ENCODE data around the gene PRRG3. TPM values are rescaled to one million over a fixed set of nuclear protein-coding genes. Genes with fewer than 3 reads are reported as not detected.

PRRG3 gene
- total and polyA plus RNA-seq, 2 of the 4 experiments (the other 2 are of a cell fraction) = not detected

- Histone ChIP-seq H3K27ac (ENCODE audit: insufficient read depth, low read length) (no peak overlapping the region), H2AFZ (replicated peaks; ENCODE audit: low read length, poor library complexity) (no peak overlapping the region), H3K23ac (ENCODE audit: low read depth, low read length) (no peak overlapping the region), H3K56ac (ENCODE audit: extremely low read depth, insufficient read depth, low read length) (no peak overlapping the region), H3K18ac (ENCODE audit: low read depth, low read length) (no peak overlapping the region), H3K4ac (ENCODE audit: low read depth, low read length) (no peak overlapping the region), H4K20me1 (ENCODE audit: insufficient read depth, low read length) (no peaks in the 10 kb centered on the region), H2AK5ac (ENCODE audit: low read depth, low read length) (no peak overlapping the region), H4K8ac (ENCODE audit: low read depth in 2 of 2, low read length in 2 of 2) (no peak overlapping the region), H4K91ac (ENCODE audit: insufficient read depth, low read depth, low read length) (no peak overlapping the region), H3K9ac (ENCODE audit: low read depth, low read length) (no peak overlapping the region), H3K4me3 (ENCODE audit: insufficient read depth, low read depth, low read length) (no peak overlapping the region), H3K9me1 (ENCODE audit: insufficient read depth, low read length) (no peaks in the 10 kb centered on the region), H4K5ac (ENCODE audit: low read depth, low read length) (no peak overlapping the region), H3K4me1 (ENCODE audit: control insufficient read depth, insufficient read depth, low read length) (no peaks in the 10 kb centered on the region), H2BK5ac (ENCODE audit: low read depth, low read length, poor library complexity, severe bottlenecking) (no peak overlapping the region), H3K36me3 (ENCODE audit: control insufficient read depth, insufficient read depth, low read length) (no peaks in the 10 kb centered on the region), H3K27me3 (ENCODE audit: control insufficient read depth, insufficient read depth, low read length) (no peaks in the 10 kb centered on the region; the same call in 1 of the 2 replicates), H3K79me1 (ENCODE audit: low read depth in 1 of 2, low read length in 2 of 2) (no peaks in the 10 kb centered on the region), H2BK120ac (ENCODE audit: low read depth, low read length) (no peak overlapping the region), H3K9me3 (ENCODE audit: control insufficient read depth, insufficient read depth, low read length) (peaks cover 3% of the 10 kb centered on the region; the same call in 1 of the 2 replicates), H3K4me2 (ENCODE audit: low read depth, low read length) (no peak overlapping the region), H2AK9ac (replicated peaks; ENCODE audit: low read depth, low read length, poor library complexity) (no peak overlapping the region), H2BK20ac (ENCODE audit: low read depth, low read length) (no peak overlapping the region), H2BK15ac (ENCODE audit: low read depth, low read length) (no peak overlapping the region), H3K14ac (replicated peaks; ENCODE audit: low read depth, low read length) (no peak overlapping the region)
- no TSS peak for BruUV-seq (replicated peaks)
- WGBS, 2 experiments (ENCODE audit: extremely low coverage in 2 of 2, insufficient read length in 1 of 2) = 67% methylated on average over 5 of the region's 7 CpGs; no CpG with 5 or more reads in 1 of the 2 experiments
- ATAC-seq (ENCODE audit: low read depth) (no peak), DNase-seq (no peak)
- CTCF ChIA-PET = no interaction called here
- dilution Hi-C loops (cut with HindIII; ENCODE audit: low sequenced_read_pairs, unreplicated experiment) = no loop called here
- in situ Hi-C loops (cut with MboI; ENCODE audit: low sequenced_read_pairs) = no loop called here
- intact Hi-C loops (cut with micrococcal nuclease) = no loop called here
- TF ChIP-seq RFX5 (IDR thresholded peaks at IDR 0.05; ENCODE audit: low read depth, low read length) = no peak
- no peak for TF ChIP-seq BHLHE40 (IDR thresholded peaks at IDR 0.05; ENCODE audit: low read depth, low read length)
- TF ChIP-seq RAD21 (IDR thresholded peaks at IDR 0.05; ENCODE audit: low read length) = no peak
- TF ChIP-seq CTCF (conservative IDR thresholded peaks at IDR 0.05; ENCODE audit: low read depth, low read length) = no peak
- TF ChIP-seq RCOR1 (IDR thresholded peaks at IDR 0.05; ENCODE audit: insufficient replicate concordance, low read length) = no peak
- no peak for TF ChIP-seq FOS (IDR thresholded peaks at IDR 0.05; ENCODE audit: low read depth, low read length)
- TF ChIP-seq ELK1 (IDR thresholded peaks at IDR 0.05; ENCODE audit: borderline replicate concordance, low read depth, low read length) = no peak
- no peak for TF ChIP-seq CHD1 (IDR thresholded peaks at IDR 0.05; ENCODE audit: low read depth, low read length)
- no peak for TF ChIP-seq SMC3 (IDR thresholded peaks at IDR 0.05; ENCODE audit: low read depth, low read length)
- no peak for TF ChIP-seq CEBPB (IDR thresholded peaks at IDR 0.05; ENCODE audit: low read depth, low read length)
- TF ChIP-seq MAFK (IDR thresholded peaks at IDR 0.05; ENCODE audit: low read depth, low read length) = no peak
- TF ChIP-seq MXI1 (IDR thresholded peaks at IDR 0.05; ENCODE audit: borderline replicate concordance, low read depth, low read length) = no peak
- no peak for TF ChIP-seq MAZ (IDR thresholded peaks at IDR 0.05; ENCODE audit: borderline replicate concordance, low read depth, low read length)
- no peak for TF ChIP-seq POLR2A (IDR thresholded peaks at IDR 0.05; ENCODE audit: low read depth, low read length)
- TF ChIP-seq NFE2L2 (IDR thresholded peaks at IDR 0.05; ENCODE audit: low read depth, low read length) = no peak
- TF ChIP-seq USF2 (IDR thresholded peaks at IDR 0.05; ENCODE audit: low read depth, low read length) = no peak
- POLR2A ChIA-PET (ENCODE audit: unreplicated experiment) = no interaction called here
Observed at GRCh38 chrX:151708821-151709220, 13.6 kb downstream of the PRRG3 start.
